OCI-LY7 (cell line): ENCODE measurements around the gene TBC1D23. TPM values are rescaled to one million over a fixed set of nuclear protein-coding genes. Genes with fewer than 3 reads are reported as not detected.

ENCODE experiments used
- BruUV-seq: library from RNA; stranded (reverse); fragments of 400-500 nt; replicated peaks from 2 replicates; lab custom pipeline; 2021; lab: Mats Ljungman, UMichigan
- CTCF ChIA-PET: fragments of 300-600 bp; sonication (Branson Sonifier 250); formaldehyde crosslinking; loops from one replicate; lab custom pipeline; 2022; ENCODE audit warnings: antibody characterized with exemption; ENCODE audit not compliant: unreplicated experiment; lab: Charles Lee
- POLR2A ChIA-PET: fragments of 300-600 bp; sonication (Branson Sonifier 250); formaldehyde crosslinking; loops from one replicate; lab custom pipeline; 2022; ENCODE audit warnings: antibody characterized with exemption; lab: Charles Lee
- DNase-seq: peaks from one replicate; pipeline ENCODE4 v3.0.0-alpha.2; 2015; ENCODE audit warnings: low spot score
- H2AFZ ChIP-seq: fragments of 200-600 bp; sonication (generic), shearing (Covaris generic); 2 replicates; pipeline ENCODE4 v1.6.1; 2014; ENCODE audit warnings: mild to moderate bottlenecking, antibody characterized with exemption, low read length, moderate library complexity
- H3K27ac ChIP-seq: fragments of 200-600 bp; sonication (generic); 2 replicates; pipeline ENCODE4 v1.5.1; 2014; ENCODE audit warnings: mixed run types, low read depth, mild to moderate bottlenecking, moderate library complexity, low read length, inconsistent platforms; ENCODE audit not compliant: poor library complexity, severe bottlenecking
- H3K36me3 ChIP-seq: fragments of 200-600 bp; sonication (generic); 2 replicates; pipeline ENCODE4 v1.6.1; 2014; ENCODE audit warnings: mild to moderate bottlenecking, antibody characterized with exemption, low read length, moderate library complexity, mixed read lengths; ENCODE audit not compliant: insufficient read depth
- H3K4me1 ChIP-seq: fragments of 200-600 bp; sonication (generic); 2 replicates; pipeline ENCODE4 v1.5.1; 2014; ENCODE audit warnings: mild to moderate bottlenecking, low read length; ENCODE audit not compliant: insufficient read depth, poor library complexity, severe bottlenecking
- H3K4me2 ChIP-seq: fragments of 200-600 bp; sonication (generic); 2 replicates; pipeline ENCODE4 v1.6.1; 2014; ENCODE audit warnings: mild to moderate bottlenecking, low read length
- H3K4me3 ChIP-seq: fragments of 200-600 bp; sonication (generic); 2 replicates; pipeline ENCODE4 v1.5.1; 2014; ENCODE audit warnings: mild to moderate bottlenecking, low read depth, low read length; ENCODE audit not compliant: poor library complexity, severe bottlenecking
- H3K79me2 ChIP-seq: fragments of 200-600 bp; sonication (generic); 2 replicates; pipeline ENCODE4 v1.6.1; 2016; ENCODE audit warnings: low read depth, mild to moderate bottlenecking, low read length, moderate library complexity, mixed read lengths; ENCODE audit not compliant: insufficient read depth
- H3K9me2 ChIP-seq: fragments of 200-600 bp; sonication (generic); 2 replicates; pipeline ENCODE4 v1.6.1; 2016; ENCODE audit warnings: mild to moderate bottlenecking, low read length, mixed read lengths; ENCODE audit not compliant: insufficient read depth
- H3K9me3 ChIP-seq: fragments of 200-600 bp; sonication (generic); 2 replicates; pipeline ENCODE4 v1.6.1; 2014; ENCODE audit warnings: mild to moderate bottlenecking, mixed run types, low read length, mixed read lengths
- H4K20me1 ChIP-seq: fragments of 200-600 bp; sonication (generic); 2 replicates; pipeline ENCODE4 v1.6.1; 2014; ENCODE audit warnings: mild to moderate bottlenecking, antibody characterized with exemption, low read length, moderate library complexity, mixed read lengths; ENCODE audit not compliant: insufficient read depth
- CTCF ChIP-seq: fragments of 200-600 bp; sonication (generic); conservative IDR thresholded peaks from 2 replicates; pipeline ENCODE4 v1.5.1; 2014; ENCODE audit warnings: mild to moderate bottlenecking, antibody characterized with exemption, low read length, moderate library complexity, mixed read lengths
- EZH2phosphoT487 ChIP-seq: fragments of 200-600 bp; sonication (generic); IDR thresholded peaks from 2 replicates; pipeline ENCODE4 v1.6.1; 2018; ENCODE audit warnings: low read depth, borderline replicate concordance, mild to moderate bottlenecking, mixed run types, antibody characterized with exemption, low read length, moderate library complexity, mixed read lengths
- intact Hi-C: fragments of 100-400 bp; cut with micrococcal nuclease; formaldehyde crosslinking; loops from one replicate; pipeline ENCODE4 v1.10.0; 2022; ENCODE audit not compliant: unreplicated experiment
- total RNA-seq, 2 experiments: library from RNA; depleted of rRNA in 1 of 2; stranded (reverse); fragments of >200 nt in 1 of 2; shearing (Covaris generic) in 1 of 2; gene quantifications; 2 replicates each; pipeline ENCODE4 v1.2.3, GENCODE V29; 2014 to 2022

The TBC1D23 gene
- total RNA-seq, 2 experiments from 2014 or later, result 12.0 to 23.4 TPM

- Histone ChIP-seq H3K36me3 (no peaks in the 10 kb centered on the region), H3K4me3 (no peak overlapping the region), H3K9me2 (no peaks in the 10 kb centered on the region), H3K4me2 (no peak overlapping the region), H3K79me2 (peaks cover 7% of the 10 kb centered on the region), H2AFZ (no peak overlapping the region), H4K20me1 (0 out of 2 replicates have a peak, but pooled peaks cover 3% of the 10 kb centered on the region), H3K4me1 (peaks cover 10% of the 10 kb centered on the region), H3K9me3 (no peaks in the 10 kb centered on the region), H3K27ac (no peak overlapping the region)
- no TSS peak for BruUV-seq
- ChIA-PET CTCF (no interaction called here), POLR2A (interaction anchor here (0.7 to 1.4 kb wide), 3 partner anchors 9 to 76 kb away, joined by 3 to 7 read pairs (median 4); no protein-coding TSS in a partner anchor)
- DNase-seq, result no peak
- TF ChIP-seq EZH2phosphoT487 (no peak), CTCF (no peak)
- intact Hi-C loops, result no loop called here
These were observed 4.1 kb upstream of the TBC1D23 start for GRCh38 chr3:100256731-100257151.

GRCh38 chr3:100257586-100257985 lies 3.2 kb upstream of the TBC1D23 start:
- POLR2A ChIA-PET, result interaction anchor here (0.6 to 1.0 kb wide), 3 partner anchors 8 to 446 kb away, joined by 3 to 7 read pairs (median 3); no protein-coding TSS in a partner anchor
- no peak overlapping the region for H2AFZ ChIP-seq

More at GRCh38 chr3:100257586-100257985, 3.2 kb upstream of the TBC1D23 start:
- H3K27ac ChIP-seq, result no peak overlapping the region
- no peak for DNase-seq
- 0 out of 2 replicates have a peak, but pooled peaks cover 7% of the 10 kb centered on the region for H4K20me1 ChIP-seq
- no TSS peak for BruUV-seq
- H3K4me2 ChIP-seq, result no peak overlapping the region
- CTCF ChIA-PET, result no interaction called here
- TF ChIP-seq EZH2phosphoT487, result no peak
- TF ChIP-seq CTCF, result no peak
- no peaks in the 10 kb centered on the region for H3K9me2 ChIP-seq
- H3K4me1 ChIP-seq, result peaks cover 14% of the 10 kb centered on the region
- no peaks in the 10 kb centered on the region for H3K9me3 ChIP-seq
- intact Hi-C loops, result no loop called here
- H3K79me2 ChIP-seq, result peaks cover 14% of the 10 kb centered on the region
- H3K36me3 ChIP-seq, result no peaks in the 10 kb centered on the region
- H3K4me3 ChIP-seq, result no peak overlapping the region
